Measurements from ENCODE around the gene DPH1. TPM values are rescaled to one million over a fixed set of nuclear protein-coding genes. Genes with fewer than 3 reads are reported as not detected.

Gene DPH1
- total and polyA plus RNA-seq, 3 donors from 2014 or later, result 32.6 to 93.3 (median 91.9) TPM

GRCh38 chr17:2054262-2054511, 24.2 kb downstream of the DPH1 start:
- 12% methylated on average over 16 of the region's 16 CpGs; no CpG with 5 or more reads in 1 of the 2 donors for WGBS, 2 donors
- H3K27ac ChIP-seq, result peak overlapping the region; percentile 22 to 68
- no peaks in the 10 kb centered on the region for H3K9me3 ChIP-seq
- H3K27me3 ChIP-seq, result no peaks in the 10 kb centered on the region
- H3K4me1 ChIP-seq, result peaks cover 13% of the 10 kb centered on the region
- H3K4me3 ChIP-seq, result peak overlapping the region; percentile 66 to 81
- TF ChIP-seq CTCF (IDR thresholded peaks at IDR 0.05) (no peak), POLR2A (IDR thresholded peaks at IDR 0.05) (no peak)
- no peaks in the 10 kb centered on the region for H3K36me3 ChIP-seq (ENCODE audit: low read depth, missing control alignments)
- intact Hi-C loops (cut with DNase I; ENCODE audit: low total_unique reads), result loop anchor here (2.0 to 5.0 kb wide), 2 partner anchors 191 to 298 kb away; no protein-coding TSS in a partner anchor
- no peak for DNase-seq

- TF ChIP-seq POLR2A (IDR thresholded peaks at IDR 0.05) (peak; percentile 16), CTCF (IDR thresholded peaks at IDR 0.05) (peak; percentile 95 to 99 (median 96))
- H3K27me3 ChIP-seq, result no peaks in the 10 kb centered on the region
- no peaks in the 10 kb centered on the region for H3K36me3 ChIP-seq (ENCODE audit: low read depth, missing control alignments)
- peak within 1 kb of the TSS; percentile 88 to 92 for H3K27ac ChIP-seq
- 4% methylated on average over 55 of the region's 72 CpGs; no CpG with 5 or more reads in 1 of the 2 donors for WGBS, 2 donors
- H3K4me3 ChIP-seq, result peak within 1 kb of the TSS; percentile 66 to 81
- H3K9me3 ChIP-seq, result no peaks in the 10 kb centered on the region
- peaks cover 16% of the 10 kb centered on the region for H3K4me1 ChIP-seq
- peak; percentile 84 for DNase-seq
- intact Hi-C loops (cut with DNase I; ENCODE audit: low total_unique reads), result loop anchor here (2.0 to 5.0 kb wide), 2 partner anchors 190 to 298 kb away; no protein-coding TSS in a partner anchor
Measured at GRCh38 chr17:2054512-2055291, 24.7 kb downstream of the DPH1 start, which contains the start of gene HIC1. Gene HIC1, plus strand, starts transcription at chr17:2055103. Its CDS starts 1,588 bp downstream, at chr17:2056691.

- Histone ChIP-seq H3K27me3 (no peaks in the 10 kb centered on the region), H3K27ac (peak overlapping the region; percentile 88 to 92), H3K9me3 (no peaks in the 10 kb centered on the region), H3K4me1 (peaks cover 20% of the 10 kb centered on the region), H3K36me3 (ENCODE audit: low read depth, missing control alignments) (no peaks in the 10 kb centered on the region), H3K4me3 (peak overlapping the region; percentile 66 to 81)
- 0 to 47% methylated on average over 5 to 51 of the region's 113 CpGs for WGBS, 2 donors
- TF ChIP-seq POLR2A (IDR thresholded peaks at IDR 0.05) (no peak), CTCF (IDR thresholded peaks at IDR 0.05) (no peak)
- intact Hi-C loops (cut with DNase I; ENCODE audit: low total_unique reads), result loop anchor here (2.0 kb wide), 1 partner anchor 189 kb away; no protein-coding TSS in a partner anchor
- DNase-seq, result no peak
Measured at GRCh38 chr17:2055292-2056205, 25.6 kb downstream of the DPH1 start.

- Histone ChIP-seq H3K4me1 (peaks cover 23% of the 10 kb centered on the region), H3K27me3 (no peaks in the 10 kb centered on the region), H3K4me3 (peak overlapping the region; percentile 65 to 66), H3K36me3 (ENCODE audit: low read depth, missing control alignments) (no peaks in the 10 kb centered on the region), H3K9me3 (no peaks in the 10 kb centered on the region), H3K27ac (peak overlapping the region; percentile 77 to 92)
- TF ChIP-seq CTCF (IDR thresholded peaks at IDR 0.05) (no peak), POLR2A (IDR thresholded peaks at IDR 0.05) (no peak)
- DNase-seq, result no peak
- 28 to 36% methylated on average over 22 to 71 of the region's 85 CpGs for WGBS, 2 donors
- intact Hi-C loops (cut with DNase I; ENCODE audit: low total_unique reads), result no loop called here
Measured at GRCh38 chr17:2056206-2057174, 26.5 kb downstream of the DPH1 start.
